Measurements from ENCODE around the gene CDH13.
A peak's percentile ranks its signal among the peaks of the same experiment; 100 is the strongest.

Gene CDH13

GRCh38 chr16:83201748-83202147 is 575.0 kb downstream of the CDH13 start:
- no peak for TF ChIP-seq POLR2A (IDR thresholded peaks at IDR 0.05; ENCODE audit: low read depth, low read length)
- no peak for FAIRE-seq

DNA sequence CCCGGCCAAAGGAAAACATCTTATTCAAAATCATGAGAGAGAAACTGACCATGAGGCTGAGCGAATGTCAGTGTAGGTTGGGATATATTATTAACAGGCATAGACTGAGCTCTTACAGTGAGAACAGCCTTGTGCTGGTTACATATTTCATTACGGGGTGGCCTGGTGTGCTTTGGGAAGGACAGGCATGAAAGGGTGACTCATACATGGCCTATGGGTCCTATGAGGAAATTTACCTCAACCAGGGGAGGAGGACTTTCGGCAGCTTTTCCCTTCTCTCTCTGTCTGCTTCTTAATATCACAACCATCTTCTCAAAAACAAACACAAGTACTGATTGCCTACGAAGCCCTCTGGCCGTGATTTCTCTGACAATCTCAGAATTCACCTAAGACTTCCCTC is 579.1 kb downstream of the CDH13 start:
- no peak for TF ChIP-seq POLR2A (IDR thresholded peaks at IDR 0.05; ENCODE audit: low read depth, low read length)
- FAIRE-seq = no peak
- DNase-seq (ENCODE audit: insufficient read length, low spot score) = no peak

More at GRCh38 chr16:83201748-83202147, 575.0 kb downstream of the CDH13 start:
- DNase-seq (ENCODE audit: insufficient read length, low spot score) = no peak

DNA sequence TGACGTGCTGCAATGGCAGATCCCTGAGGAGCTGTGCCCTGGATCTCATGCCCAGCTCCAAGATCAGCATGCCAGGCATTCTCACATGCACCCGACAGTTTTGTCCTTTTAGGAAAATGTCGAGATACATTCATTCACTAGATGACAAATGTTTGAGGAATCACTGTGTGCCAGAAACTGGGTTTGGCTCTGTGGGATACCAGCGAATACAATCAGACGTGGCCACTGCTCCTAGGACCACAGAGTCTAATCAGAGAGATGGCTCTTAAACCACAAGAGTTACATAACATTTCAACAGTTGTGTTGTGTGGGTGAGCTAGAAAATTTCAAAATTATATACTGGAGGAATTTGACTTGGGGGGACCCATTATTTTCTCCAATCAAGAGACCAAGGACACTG is 579.7 kb downstream of the CDH13 start:
- DNase-seq (ENCODE audit: insufficient read length, low spot score) (no peak), FAIRE-seq (no peak)
- TF ChIP-seq POLR2A (IDR thresholded peaks at IDR 0.05; ENCODE audit: low read depth, low read length) = no peak

DNA sequence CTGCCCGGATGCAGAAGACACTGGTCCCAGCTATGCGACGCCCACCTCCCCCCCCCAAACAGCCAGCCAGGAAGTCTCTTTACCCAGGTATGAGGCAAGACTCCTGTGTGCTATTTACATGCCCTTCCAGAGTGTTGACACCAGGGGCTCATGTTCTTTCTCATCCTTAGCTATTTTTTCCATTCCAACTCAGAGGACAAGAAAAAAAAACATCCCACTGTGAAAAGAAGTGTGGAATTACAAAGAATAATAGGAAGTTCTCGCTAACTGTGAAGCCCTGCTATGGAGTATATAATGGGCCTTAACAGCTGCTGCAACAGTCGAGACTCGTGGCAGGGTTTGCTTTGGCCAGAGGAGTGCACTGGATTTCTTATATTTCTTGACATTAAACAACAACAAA is 584.9 kb downstream of the CDH13 start:
- no peak for TF ChIP-seq POLR2A (IDR thresholded peaks at IDR 0.05; ENCODE audit: low read depth, low read length)
- FAIRE-seq (no peak), DNase-seq (ENCODE audit: insufficient read length, low spot score) (no peak)

- FAIRE-seq = no peak
- TF ChIP-seq POLR2A (IDR thresholded peaks at IDR 0.05; ENCODE audit: low read depth, low read length) = no peak
- no peak for DNase-seq (ENCODE audit: insufficient read length, low spot score)
These were observed 585.6 kb downstream of the CDH13 start for GRCh38 chr16:83212301-83212841.

DNA sequence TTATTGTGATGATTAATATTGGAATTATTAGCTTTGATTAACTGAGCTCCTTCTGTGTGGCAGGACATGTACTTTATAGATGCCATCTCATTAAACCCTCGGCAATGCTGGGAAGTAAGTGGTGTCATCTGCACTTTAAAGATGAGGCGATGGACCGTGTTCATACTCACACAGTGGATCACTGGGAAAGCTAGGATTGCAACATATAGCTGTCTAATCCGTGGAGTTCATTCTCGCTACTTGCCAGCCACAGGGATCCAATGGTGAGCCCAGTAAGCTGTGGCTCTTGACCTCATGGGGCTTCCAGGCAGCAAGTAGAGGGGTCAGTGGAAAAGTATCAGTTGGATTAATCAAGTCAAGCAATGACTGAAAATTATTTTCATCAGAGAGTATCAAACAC is 587.9 kb downstream of the CDH13 start:
- no peak for TF ChIP-seq POLR2A (IDR thresholded peaks at IDR 0.05; ENCODE audit: low read depth, low read length)
- DNase-seq (ENCODE audit: insufficient read length, low spot score) (no peak), FAIRE-seq (no peak)

GRCh38 chr16:83215406-83216001 is 588.7 kb downstream of the CDH13 start:
- DNase-seq (ENCODE audit: insufficient read length, low spot score) = peak; percentile 40
- no peak for FAIRE-seq
- TF ChIP-seq POLR2A (IDR thresholded peaks at IDR 0.05; ENCODE audit: low read depth, low read length) = no peak

DNA sequence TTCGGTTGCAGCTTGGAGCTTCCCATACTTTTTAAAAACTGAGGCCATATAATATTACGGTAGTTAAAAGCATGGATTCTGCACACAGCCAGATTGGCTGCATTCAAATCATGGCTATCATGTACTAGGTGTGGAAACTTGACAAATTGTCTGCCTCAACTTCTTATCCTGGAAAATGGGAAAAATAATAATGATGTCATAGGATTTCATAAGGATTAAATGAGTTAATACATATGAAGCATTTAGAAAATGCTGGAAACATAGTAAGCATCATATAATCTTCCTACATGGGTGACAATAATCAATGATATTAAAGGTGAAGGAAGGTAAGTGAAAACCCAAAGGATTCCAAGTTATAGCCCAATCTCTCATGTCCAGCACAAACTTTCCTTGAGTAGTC is 592.5 kb downstream of the CDH13 start:
- DNase-seq (ENCODE audit: insufficient read length, low spot score) (no peak), FAIRE-seq (no peak)
- no peak for TF ChIP-seq POLR2A (IDR thresholded peaks at IDR 0.05; ENCODE audit: low read depth, low read length)

DNA sequence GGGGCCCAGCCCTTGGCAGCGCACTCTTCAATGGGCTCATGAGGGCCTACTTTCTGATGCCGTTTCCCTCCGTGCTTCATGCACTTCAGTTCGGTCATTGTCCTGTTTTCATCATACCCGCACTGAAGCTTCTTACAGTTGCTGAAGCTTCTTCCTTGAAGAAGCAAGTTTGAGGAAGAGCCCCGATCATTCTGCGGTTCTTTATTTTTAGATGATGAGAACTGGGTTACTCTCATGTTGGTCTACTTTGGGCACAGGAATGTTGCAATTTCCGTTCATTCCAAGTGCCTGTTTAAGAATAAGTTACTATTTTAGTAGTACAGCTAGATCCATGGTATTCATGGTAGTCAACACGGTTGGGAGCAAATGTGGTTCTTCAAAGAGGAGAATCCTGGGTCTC is 593.3 kb downstream of the CDH13 start:
- FAIRE-seq (no peak), DNase-seq (ENCODE audit: insufficient read length, low spot score) (no peak)
- no peak for TF ChIP-seq POLR2A (IDR thresholded peaks at IDR 0.05; ENCODE audit: low read depth, low read length)

GRCh38 chr16:83224642-83225041 is 597.9 kb downstream of the CDH13 start:
- no peak for FAIRE-seq
- no peak for TF ChIP-seq POLR2A (IDR thresholded peaks at IDR 0.05; ENCODE audit: low read depth, low read length)

DNA sequence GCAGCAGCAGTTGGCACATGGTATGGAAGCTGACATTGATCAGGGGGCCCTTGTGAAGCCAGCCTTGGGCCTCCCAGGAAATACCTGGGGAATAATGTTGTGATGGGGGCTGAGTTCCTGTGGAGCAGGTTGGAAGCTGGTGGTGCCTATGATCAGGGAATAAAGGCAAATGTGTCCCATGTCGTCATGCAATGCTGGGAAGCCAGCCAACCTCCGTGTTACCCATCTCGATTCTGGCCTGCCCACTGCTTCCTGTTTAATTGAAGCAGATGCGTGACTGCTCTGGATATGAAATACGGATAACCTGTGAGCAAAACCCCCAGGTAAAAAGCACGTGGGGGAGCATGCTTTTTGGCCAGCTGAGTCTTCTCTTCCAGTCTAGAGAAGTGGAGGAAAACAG is 600.6 kb downstream of the CDH13 start:
- FAIRE-seq (no peak), DNase-seq (ENCODE audit: insufficient read length, low spot score) (no peak)
- TF ChIP-seq POLR2A (IDR thresholded peaks at IDR 0.05; ENCODE audit: low read depth, low read length) = no peak

More at GRCh38 chr16:83224642-83225041, 597.9 kb downstream of the CDH13 start:
- no peak for DNase-seq (ENCODE audit: insufficient read length, low spot score)

DNA sequence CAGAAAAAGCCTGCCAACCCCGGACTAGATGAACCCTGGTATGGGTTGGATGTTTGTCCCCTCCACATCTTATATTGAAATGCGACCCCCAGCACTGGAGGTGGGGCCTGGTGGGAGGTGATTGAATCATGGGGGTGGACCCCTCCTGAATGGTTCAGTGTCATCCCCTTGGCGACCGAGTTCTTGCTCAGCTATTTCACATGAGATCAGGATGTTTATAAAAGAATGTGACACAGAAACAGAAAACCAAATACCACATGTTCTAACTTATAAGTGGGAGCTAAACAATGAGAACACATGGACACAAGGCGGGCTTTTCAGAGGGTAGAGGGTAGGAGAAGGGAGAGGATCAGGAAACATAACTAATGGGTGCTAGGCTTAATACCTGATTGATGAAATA is 605.0 kb downstream of the CDH13 start:
- TF ChIP-seq POLR2A (IDR thresholded peaks at IDR 0.05; ENCODE audit: low read depth, low read length) = no peak
- FAIRE-seq = no peak

GRCh38 chr16:83233153-83233552 is 606.4 kb downstream of the CDH13 start:
- TF ChIP-seq POLR2A (IDR thresholded peaks at IDR 0.05; ENCODE audit: low read depth, low read length) = no peak
- DNase-seq (ENCODE audit: insufficient read length, low spot score) = no peak
- FAIRE-seq = no peak

More for the DNA sequence above, 605.0 kb downstream of the CDH13 start:
- DNase-seq (ENCODE audit: insufficient read length, low spot score) = no peak

- FAIRE-seq (no peak), DNase-seq (ENCODE audit: insufficient read length, low spot score) (no peak)
- TF ChIP-seq POLR2A (IDR thresholded peaks at IDR 0.05; ENCODE audit: low read depth, low read length) = no peak
These were observed 612.4 kb downstream of the CDH13 start for GRCh38 chr16:83238949-83239691.

DNA sequence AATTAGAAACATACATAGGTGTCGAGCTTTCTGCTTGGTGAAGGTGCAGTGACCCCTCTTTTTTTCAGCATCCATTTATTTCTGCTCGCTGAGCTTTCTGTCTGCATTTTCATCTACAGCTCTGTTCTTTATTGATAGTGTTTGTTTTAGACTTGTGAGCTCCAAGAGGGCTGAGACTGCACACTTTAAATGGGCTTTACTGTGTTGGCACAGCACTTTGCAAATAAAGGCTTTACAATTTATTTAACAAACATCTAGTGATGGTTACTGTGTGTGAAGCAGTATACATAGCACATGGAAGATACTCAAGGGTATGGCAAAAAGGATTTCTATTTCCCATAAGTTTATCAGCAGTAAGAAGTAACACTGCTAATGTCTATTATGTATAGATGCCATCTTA is 617.3 kb downstream of the CDH13 start:
- TF ChIP-seq POLR2A (IDR thresholded peaks at IDR 0.05; ENCODE audit: low read depth, low read length) = no peak
- FAIRE-seq (no peak), DNase-seq (ENCODE audit: insufficient read length, low spot score) (no peak)

Measured in H54 (cell line).